SK-N-SH (cell line): ENCODE results near the gene NLK. TPM values are rescaled to one million over a fixed set of nuclear protein-coding genes. Genes with fewer than 3 reads are reported as not detected.
"Not testable (repeated sequence)": the region's sequence is repeated elsewhere in the genome, so short reads cannot be mapped to it uniquely, and the experiment has no call there.

Source experiments
- CTCF ChIA-PET: fragments of 300-600, 350-600 bp; formaldehyde crosslinking; extraction: SDS; loops from one replicate; lab custom pipeline; 2021; lab: Yijun Ruan, JAX
- POLR2A ChIA-PET: fragments of 350-600 bp; sonication (Branson Sonifier 250); formaldehyde crosslinking; extraction: SDS; loops from one replicate; lab custom pipeline; 2020; ENCODE audit warnings: antibody characterized with exemption, inconsistent platforms; lab: Yijun Ruan, JAX
- DNase-seq: peaks from one replicate; pipeline ENCODE4 v3.0.0; 2012
- H2AFZ ChIP-seq: fragments of 200-600 bp; sonication (generic); 2 replicates; pipeline ENCODE4 v1.8.1; 2016; ENCODE audit warnings: antibody characterized with exemption, mild to moderate bottlenecking, low read depth
- H3F3A ChIP-seq: fragments of 200-600 bp; sonication (generic); replicated peaks from 2 replicates; pipeline ENCODE3; 2016; ENCODE audit warnings: antibody characterized with exemption, mild to moderate bottlenecking; ENCODE audit not compliant: insufficient read depth
- H3K27ac ChIP-seq, 2 experiments: fragments of 200-500 bp in 1 of 2; fragments of 200-600 bp in 1 of 2; sonication (Bioruptor generic) in 1 of 2; sonication (generic), shearing (Covaris generic) in 1 of 2; 2 replicates each; pipeline versions ENCODE4 v1.5.1 to v1.6.1; 2014 to 2016; ENCODE audit warnings: low read depth in 2 of 2, inconsistent platforms in 1 of 2, low read length in 1 of 2, mild to moderate bottlenecking in 1 of 2, mixed read lengths in 1 of 2
- H3K27me3 ChIP-seq: fragments of 200-600 bp; sonication (generic), shearing (Covaris generic); 2 replicates; pipeline ENCODE4 v1.6.1; 2016; ENCODE audit warnings: mixed run types; ENCODE audit not compliant: insufficient read depth
- H3K36me3 ChIP-seq, 2 experiments: fragments of 200-500 bp in 1 of 2; fragments of 200-600 bp in 1 of 2; sonication (Bioruptor generic) in 1 of 2; sonication (generic) in 1 of 2; replicated peaks in 1 of 2; 2 replicates each; pipeline versions ENCODE3 to v1.5.1; 2014 to 2016; ENCODE audit warnings: low read length in 1 of 2, mild to moderate bottlenecking in 1 of 2; ENCODE audit not compliant: insufficient read depth in 2 of 2, control insufficient read depth in 1 of 2
- H3K4me1 ChIP-seq, 2 experiments: fragments of 200-500 bp in 1 of 2; fragments of 200-600 bp in 1 of 2; sonication (Bioruptor generic) in 1 of 2; sonication (generic), shearing (Covaris generic) in 1 of 2; 2 replicates each; pipeline versions ENCODE4 v1.5.1 to v1.6.1; 2014 to 2016; ENCODE audit warnings: low read depth in 1 of 2, low read length in 1 of 2, mixed run types in 1 of 2; ENCODE audit not compliant: insufficient read depth in 2 of 2, control insufficient read depth in 1 of 2
- H3K4me2 ChIP-seq: fragments of 200-600 bp; sonication (generic), shearing (Covaris generic); 2 replicates; pipeline ENCODE4 v1.6.1; 2017; ENCODE audit warnings: mixed run types
- H3K4me3 ChIP-seq, 2 experiments: fragments of 200-500 bp in 1 of 2; fragments of 200-600 bp in 1 of 2; sonication (Bioruptor generic) in 1 of 2; sonication (generic), shearing (Covaris generic) in 1 of 2; 2 replicates each; pipeline versions ENCODE4 v1.5.1 to v1.8.1; 2014 to 2016; ENCODE audit warnings: low read depth in 2 of 2, inconsistent platforms in 1 of 2, low read length in 1 of 2, mild to moderate bottlenecking in 1 of 2, mixed read lengths in 1 of 2, moderate library complexity in 1 of 2
- H3K79me2 ChIP-seq: fragments of 200-600 bp; sonication (generic); 2 replicates; pipeline ENCODE4 v1.8.1; 2017; ENCODE audit warnings: mild to moderate bottlenecking; ENCODE audit not compliant: insufficient read depth
- H3K9ac ChIP-seq: fragments of 200-600 bp; sonication (generic); 2 replicates; pipeline ENCODE4 v1.6.1; 2017; ENCODE audit warnings: mixed run types
- H3K9me2 ChIP-seq: fragments of 200-600 bp; sonication (generic); 2 replicates; pipeline ENCODE4 v1.6.1; 2017; ENCODE audit warnings: mixed run types
- H3K9me3 ChIP-seq: fragments of 200-600 bp; sonication (generic); 2 replicates; pipeline ENCODE4 v1.6.1; 2017; ENCODE audit warnings: mixed run types, mild to moderate bottlenecking, moderate library complexity
- H4K20me1 ChIP-seq: fragments of 200-600 bp; sonication (generic); 2 replicates; pipeline ENCODE4 v1.6.1; 2017; ENCODE audit warnings: mild to moderate bottlenecking, mixed run types; ENCODE audit not compliant: insufficient read depth
- ELF1 ChIP-seq: IDR thresholded peaks from 2 replicates; pipeline ENCODE4 v1.4.0; 2012
- EZH2phosphoT487 ChIP-seq: fragments of 200-600 bp; sonication (generic); IDR thresholded peaks from 2 replicates; pipeline ENCODE4 v1.6.1; 2017; ENCODE audit warnings: low read depth, mixed run types, mild to moderate bottlenecking, antibody characterized with exemption, moderate library complexity, borderline replicate concordance
- FOXJ3 ChIP-seq: sonication (generic); formaldehyde crosslinking; IDR thresholded peaks from 2 replicates; pipeline ENCODE4 v1.5.1; 2020; ENCODE audit warnings: mild to moderate bottlenecking, missing genetic modification reagents
- MEF2A ChIP-seq: IDR thresholded peaks from 2 replicates; pipeline ENCODE4 v1.4.0; 2012; ENCODE audit warnings: low read depth, borderline replicate concordance
- POLR2AphosphoS5 ChIP-seq: IDR thresholded peaks from 2 replicates; pipeline ENCODE4 v1.6.1; 2012; ENCODE audit warnings: low read depth, low read length
- RAD21 ChIP-seq: IDR thresholded peaks from 2 replicates; pipeline ENCODE4 v1.6.1; 2012; ENCODE audit warnings: mild to moderate bottlenecking, low read length
- RFX5 ChIP-seq: IDR thresholded peaks from 2 replicates; pipeline ENCODE4 v1.6.1; 2012; ENCODE audit warnings: mild to moderate bottlenecking, improper control_type of control experiment, low read length
- SIN3A ChIP-seq: IDR thresholded peaks from 2 replicates; pipeline ENCODE4 v1.6.1; 2012; ENCODE audit warnings: low read depth, mild to moderate bottlenecking, low read length, moderate library complexity, borderline replicate concordance
- TAF1 ChIP-seq: IDR thresholded peaks from 2 replicates; pipeline ENCODE4 v1.6.1; 2012; ENCODE audit warnings: low read depth, mild to moderate bottlenecking, low read length, moderate library complexity, borderline replicate concordance
- TEAD4 ChIP-seq: IDR thresholded peaks from 2 replicates; pipeline ENCODE4 v1.4.0; 2012; ENCODE audit warnings: mild to moderate bottlenecking, borderline replicate concordance; ENCODE audit not compliant: insufficient read depth
- YY1 ChIP-seq: IDR thresholded peaks from 2 replicates; pipeline ENCODE4 v1.4.0; 2012; ENCODE audit warnings: low read depth, mild to moderate bottlenecking
- ZBTB33 ChIP-seq: IDR thresholded peaks from 2 replicates; pipeline ENCODE4 v1.4.0; 2012; ENCODE audit warnings: low read depth, borderline replicate concordance
- WGBS: methylation state at CpG from one replicate; pipeline ENCODE4 v1.1.6; 2017; ENCODE audit warnings: low lambda C conversion rate; 5-methylcytosine and 5-hydroxymethylcytosine counted together
- polyA plus RNA-seq, 3 experiments: library from polyadenylated mRNA; depleted of rRNA; stranded (reverse); fragments of >200 nt; gene quantifications; 2 replicates each; pipeline ENCODE4 v1.2.3, GENCODE V29; 2012

NLK gene
- polyA plus RNA-seq, 1 of the 3 experiments (the other 2 are of a cell fraction), result 12.3 TPM

- TF ChIP-seq TEAD4, result 0 out of 2 replicates have a peak, but pooled peaks have one; percentile 28
- TF ChIP-seq, all 33 proteins: peak for 11
These were observed 8.3 kb upstream of the NLK start (continued) for GRCh38 chr17:28033972-28034714.

GRCh38 chr17:28035452-28035851 lies 7.0 kb upstream of the NLK start:
- H3K9me2 ChIP-seq, H4K20me1 ChIP-seq, DNase-seq, H2AFZ ChIP-seq, H3K4me2 ChIP-seq, H3K9ac ChIP-seq, H3K27me3 ChIP-seq, H3K9me3 ChIP-seq, POLR2A ChIA-PET, H3K4me3 ChIP-seq, H3K27ac ChIP-seq, CTCF ChIA-PET, H3K36me3 ChIP-seq, H3K79me2 ChIP-seq: not testable (repeated sequence)
- H3K4me1 ChIP-seq, result peaks cover 0 to 14% of the 10 kb centered on the region in 2 experiments; a peak in 2 of 4 replicates
- whole genome bisulfite sequencing, result 74% methylated on average over 4 of the region's 4 CpGs
- H3F3A ChIP-seq, result peaks cover 18% of the 10 kb centered on the region

- POLR2A ChIA-PET, CTCF ChIA-PET, H4K20me1 ChIP-seq, H3K27ac ChIP-seq, H3K27me3 ChIP-seq, DNase-seq, H3K9me2 ChIP-seq, H3K79me2 ChIP-seq, H3K4me3 ChIP-seq, H3K9ac ChIP-seq, H2AFZ ChIP-seq, H3K36me3 ChIP-seq, H3K9me3 ChIP-seq, H3K4me2 ChIP-seq: not testable (repeated sequence)
- H3F3A ChIP-seq, result peaks cover 21% of the 10 kb centered on the region
- H3K4me1 ChIP-seq, result peaks cover 0 to 14% of the 10 kb centered on the region in 2 experiments; a peak in 2 of 4 replicates
- WGBS, result 58% methylated on average over 2 of the region's 2 CpGs
These were observed 6.6 kb upstream of the NLK start for GRCh38 chr17:28035884-28036283.

GRCh38 chr17:28038802-28039201 lies 3.7 kb upstream of the NLK start:
- Histone ChIP-seq H2AFZ (peak overlapping the region; percentile 58; the same call in 1 of the 2 replicates), H3K4me1 (peaks cover 7 to 15% of the 10 kb centered on the region in 2 experiments; a peak in 3 of 4 replicates), H3K9ac (no peak overlapping the region), H3K36me3 (peaks cover 0 to 6% of the 10 kb centered on the region in 2 experiments), H3K27ac (no peak overlapping the region), H3K4me3 (no peak overlapping the region), H3K27me3 (no peaks in the 10 kb centered on the region)
- ChIA-PET CTCF (no interaction called here), POLR2A (no interaction called here)
- TF ChIP-seq POLR2AphosphoS5, result no peak
- TF ChIP-seq EZH2phosphoT487, result no peak
- no peak for TF ChIP-seq ELF1
- no peak for TF ChIP-seq MEF2A
- TF ChIP-seq SIN3A, result no peak
- TF ChIP-seq TAF1, result no peak
- no peak for TF ChIP-seq FOXJ3 (CRISPR knock-in tag)
- TF ChIP-seq ZBTB33, result no peak
- no peak for TF ChIP-seq YY1
- no peak for TF ChIP-seq RFX5
- TF ChIP-seq RAD21, result no peak
- TF ChIP-seq, all 33 proteins: peak for 0
- Histone ChIP-seq H3F3A (peaks cover 14% of the 10 kb centered on the region), H4K20me1 (peaks cover 6% of the 10 kb centered on the region; the same call in 1 of the 2 replicates), H3K9me2 (no peaks in the 10 kb centered on the region), H3K79me2 (peaks cover 20% of the 10 kb centered on the region), H3K9me3 (no peaks in the 10 kb centered on the region), H3K4me2 (no peak overlapping the region)
- DNase-seq, result no peak
- WGBS, result 16% methylated on average over 1 of the region's 1 CpG
